Measurements from ENCODE around the gene ARHGEF9. TPM values are rescaled to one million over a fixed set of nuclear protein-coding genes. Genes with fewer than 3 reads are reported as not detected.
"Not testable (repeated sequence)": the region's sequence is repeated elsewhere in the genome, so short reads cannot be mapped to it uniquely, and the experiment has no call there.

Gene ARHGEF9
- polyA plus RNA-seq, 4 donors, result 25.8 to 39.1 (median 37.1) TPM

- DNase-seq (ENCODE audit: low read depth in 4 of 4, low spot score in 3 of 4), result no peak
Observed at GRCh38 chrX:63664741-63665140, 120.3 kb downstream of the ARHGEF9 start.

- no peak for DNase-seq (ENCODE audit: low read depth in 4 of 4, low spot score in 3 of 4)
Observed at GRCh38 chrX:63664083-63664482, 120.9 kb downstream of the ARHGEF9 start.

- DNase-seq (ENCODE audit: low read depth in 4 of 4, low spot score in 3 of 4), result no peak
Observed at GRCh38 chrX:63661676-63662075, 123.3 kb downstream of the ARHGEF9 start.

- DNase-seq (ENCODE audit: low read depth in 4 of 4, low spot score in 3 of 4), result no peak
Observed at GRCh38 chrX:63658920-63659319, 126.1 kb downstream of the ARHGEF9 start.

GRCh38 chrX:63657821-63658220, 127.2 kb downstream of the ARHGEF9 start:
- no peak for DNase-seq (ENCODE audit: low read depth in 4 of 4, low spot score in 3 of 4)

- no peak for DNase-seq (ENCODE audit: low read depth in 4 of 4, low spot score in 3 of 4)
Observed at GRCh38 chrX:63656871-63657580, 128.0 kb downstream of the ARHGEF9 start.

GRCh38 chrX:63652086-63652765, 132.8 kb downstream of the ARHGEF9 start:
- no peak for DNase-seq (ENCODE audit: low read depth in 4 of 4, low spot score in 3 of 4)

- DNase-seq (ENCODE audit: low read depth in 4 of 4, low spot score in 3 of 4), result not testable (repeated sequence)
Observed at GRCh38 chrX:63645748-63646147, 139.3 kb downstream of the ARHGEF9 start.

- no peak for DNase-seq (ENCODE audit: low read depth in 4 of 4, low spot score in 3 of 4)
Observed at GRCh38 chrX:63635750-63636149, 149.3 kb downstream of the ARHGEF9 start.

GRCh38 chrX:63613531-63614028, 171.4 kb downstream of the ARHGEF9 start:
- DNase-seq (ENCODE audit: low read depth in 4 of 4, low spot score in 3 of 4), result no peak

GRCh38 chrX:63585936-63586335, 199.1 kb downstream of the ARHGEF9 start:
- DNase-seq (ENCODE audit: low read depth in 4 of 4, low spot score in 3 of 4), result no peak

Data from left renal pelvis (tissue), 4 donors.